Transverse colon (tissue), 4 donors: ENCODE measurements around the gene SRXN1. TPM values are rescaled to one million over a fixed set of nuclear protein-coding genes. Genes with fewer than 3 reads are reported as not detected.
A peak's percentile ranks its signal among the peaks of the same experiment; 100 is the strongest.

Experiments used
- DNase-seq: peaks from one replicate; pipeline ENCODE4 v3.0.0-alpha.2; 2019
- H3K27ac ChIP-seq, 4 donors: fragments of 200-600 bp; sonication (generic); 2 replicates each; pipeline ENCODE4 v1.5.1; 2016 to 2018; ENCODE audit warnings: inconsistent platforms in 4 of 4
- H3K27me3 ChIP-seq: fragments of 200-600 bp; sonication (generic); 2 replicates; pipeline ENCODE4 v1.5.1; 2017; ENCODE audit warnings: inconsistent platforms
- H3K36me3 ChIP-seq, 4 donors: fragments of 200-600 bp; sonication (generic); 2 replicates each; pipeline ENCODE4 v1.5.1; 2017 to 2019; ENCODE audit warnings: inconsistent platforms in 4 of 4
- H3K4me1 ChIP-seq, 4 donors: fragments of 200-600 bp; sonication (generic); 2 replicates each; pipeline ENCODE4 v1.5.1; 2017 to 2020; ENCODE audit warnings: inconsistent platforms in 4 of 4
- H3K4me3 ChIP-seq, 4 donors: fragments of 200-600 bp; sonication (generic); 1 replicate in 1 of 4; 2 replicates in 3 of 4; pipeline versions ENCODE4 v1.5.1 to v1.6.1; 2017 to 2019; ENCODE audit warnings: inconsistent platforms in 4 of 4
- H3K9me3 ChIP-seq, 2 donors: fragments of 200-600 bp; sonication (generic); 2 replicates each; pipeline ENCODE4 v1.5.1; 2017 to 2019; ENCODE audit warnings: inconsistent platforms in 2 of 2
- CTCF ChIP-seq, 5 experiments: fragments of 200-600 bp in 3 of 5; fragments of 450-650 bp in 2 of 5; sonication (generic) in 3 of 5; IDR thresholded peaks; 1 replicate in 2 of 5; 2 replicates in 3 of 5; pipeline ENCODE4 v1.5.1; 2016 to 2017; ENCODE audit warnings: antibody characterized with exemption in 5 of 5, inconsistent platforms in 3 of 5, mild to moderate bottlenecking in 2 of 5, moderate library complexity in 1 of 5
- EP300 ChIP-seq: sonication (generic); formaldehyde crosslinking; IDR thresholded peaks from one replicate; pipeline ENCODE4 v1.6.1; 2017; ENCODE audit warnings: antibody characterized with exemption, low read depth
- POLR2A ChIP-seq: fragments of 450-650 bp; IDR thresholded peaks from one replicate; pipeline ENCODE4 v1.6.1; 2016; ENCODE audit warnings: antibody characterized with exemption, mild to moderate bottlenecking, moderate library complexity
- POLR2AphosphoS5 ChIP-seq, 3 donors: sonication (generic); formaldehyde crosslinking; IDR thresholded peaks; one replicate each; pipeline ENCODE4 v1.6.1; 2016; ENCODE audit warnings: antibody characterized with exemption in 3 of 3
- WGBS, 2 donors: methylation state at CpG; one replicate each; pipeline ENCODE4 v1.1.5; 2018; ENCODE audit warnings: low coverage in 1 of 2; 5-methylcytosine and 5-hydroxymethylcytosine counted together
- in situ Hi-C, 4 donors: fragments of 200-750 bp; cut with MboI; loops; one replicate each; pipeline versions ENCODE4 v1.15.0 to v1.15.1; 2017; ENCODE audit warnings: low sequenced_read_pairs in 3 of 4, low pct_ligation_motif_present in 1 of 4, low pct_unique_long_range_greater_than_20kb in 1 of 4
- intact Hi-C: fragments of 100-400 bp; cut with DNase I; formaldehyde crosslinking; loops from one replicate; pipeline ENCODE4 v1.15.1; 2023; ENCODE audit warnings: low total_unique reads
- total RNA-seq, 4 donors: library from RNA; depleted of rRNA; stranded (reverse); fragments of >200 nt; gene quantifications; one replicate each; pipeline ENCODE4 v1.1.0, GENCODE V29; 2016

SRXN1 gene
- total RNA-seq, 4 donors from 2014 or later, result 8.6 to 43.0 (median 21.2) TPM

- peaks cover 10% of the 10 kb centered on the region for H3K27me3 ChIP-seq
- H3K36me3 ChIP-seq, result peaks cover 0 to 1% (median 0%) of the 10 kb centered on the region in 4 donors
- TF ChIP-seq CTCF (IDR thresholded peaks at IDR 0.05) (no peak), EP300 (no peak), POLR2A (no peak), POLR2AphosphoS5 (IDR thresholded peaks at IDR 0.05) (no peak)
- DNase-seq, result peak; percentile 22
- WGBS, 2 donors, result 19 to 38% methylated on average over 1 to 30 of the region's 31 CpGs
- intact Hi-C loops, result no loop called here
- peak overlapping the region; percentile 76 to 89 (median 81) for H3K27ac ChIP-seq
- in situ Hi-C loops, result loop anchor here in 1 of 4 donors (10.0 kb wide), 1 partner anchor 89 kb away; no protein-coding TSS in a partner anchor
- peak overlapping the region; percentile 14 to 80 (median 74) for H3K4me3 ChIP-seq
- H3K4me1 ChIP-seq, result peaks cover 0 to 22% (median 12%) of the 10 kb centered on the region in 4 donors
- no peaks in the 10 kb centered on the region for H3K9me3 ChIP-seq
These were observed 803 bp upstream of the SRXN1 start for GRCh38 chr20:653590-654416.

- WGBS, 2 donors, result 2% methylated on average over 25 of the region's 36 CpGs; no CpG with 5 or more reads in 1 of the 2 donors
- Histone ChIP-seq H3K9me3 (no peaks in the 10 kb centered on the region), H3K4me1 (peaks cover 0 to 22% (median 12%) of the 10 kb centered on the region in 4 donors), H3K27me3 (no peaks in the 10 kb centered on the region), H3K4me3 (peak overlapping the region; percentile 43 to 80 (median 74)), H3K36me3 (peaks cover 0 to 13% (median 6%) of the 10 kb centered on the region in 4 donors), H3K27ac (peak overlapping the region; percentile 76 to 89 (median 81))
- in situ Hi-C loops (loop anchor here in 1 of 4 donors (10.0 kb wide), 1 partner anchor 88 kb away; no protein-coding TSS in a partner anchor), intact Hi-C loops (no loop called here)
- TF ChIP-seq EP300, result no peak
- no peak for TF ChIP-seq POLR2A
- TF ChIP-seq CTCF (IDR thresholded peaks at IDR 0.05), result no peak
- no peak for TF ChIP-seq POLR2AphosphoS5 (IDR thresholded peaks at IDR 0.05)
- DNase-seq, result peak; percentile 22
These were observed 338 bp downstream of the SRXN1 start for GRCh38 chr20:652615-653109.

GRCh38 chr20:651713-652614 is 1.0 kb downstream of the SRXN1 start:
- no peak for TF ChIP-seq CTCF (IDR thresholded peaks at IDR 0.05)
- no peak for TF ChIP-seq POLR2A
- no peak for TF ChIP-seq POLR2AphosphoS5 (IDR thresholded peaks at IDR 0.05)
- TF ChIP-seq EP300, result no peak
- Histone ChIP-seq H3K27ac (peak overlapping the region; percentile 76 to 89 (median 81)), H3K36me3 (peaks cover 0 to 15% (median 7%) of the 10 kb centered on the region in 4 donors), H3K27me3 (no peaks in the 10 kb centered on the region), H3K4me3 (peak overlapping the region; percentile 43 to 80 (median 74)), H3K9me3 (no peaks in the 10 kb centered on the region), H3K4me1 (peaks cover 0 to 22% (median 12%) of the 10 kb centered on the region in 4 donors)
- DNase-seq, result peak; percentile 27
- WGBS, 2 donors, result 47 to 60% methylated on average over 13 to 18 of the region's 20 CpGs
- in situ Hi-C loops, result loop anchor here in 1 of 4 donors (10.0 kb wide), 1 partner anchor 87 kb away; no protein-coding TSS in a partner anchor
- intact Hi-C loops, result no loop called here
